Stimulated activated CD4-positive, alpha-beta T cell treated with anti-CD3 and anti-CD28 coated beads, Interleukin-4, amount 100 ng/mL, for 4 hours (primary cell): ENCODE results near the gene OR4D5.

Experiments
- DNase-seq, 2 experiments: peaks; one replicate each; pipeline ENCODE4 v3.0.0-alpha.2; 2020

OR4D5 gene

DNA sequence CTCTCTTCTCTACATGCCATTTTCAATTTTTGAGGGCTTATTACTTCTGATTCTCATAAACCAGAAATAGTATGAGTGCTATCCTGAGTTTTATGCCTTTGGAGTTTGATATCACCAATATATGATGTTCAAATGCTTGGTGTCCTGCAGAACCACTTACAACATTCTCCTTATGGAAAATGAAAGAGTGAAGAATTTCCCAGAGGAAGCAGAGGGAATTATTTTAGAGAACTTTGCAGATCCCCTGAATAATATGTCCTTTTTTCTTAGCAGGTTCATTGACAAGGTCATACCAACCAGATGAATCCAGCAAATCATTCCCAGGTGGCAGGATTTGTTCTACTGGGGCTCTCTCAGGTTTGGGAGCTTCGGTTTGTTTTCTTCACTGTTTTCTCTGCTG, at the start of gene OR4D5:
Gene OR4D5 (plus strand): TSS at position 301 of the 400 bp plus-strand sequence. CDS start 0 bp downstream, at position 301.
- DNase-seq: no peak

DNA sequence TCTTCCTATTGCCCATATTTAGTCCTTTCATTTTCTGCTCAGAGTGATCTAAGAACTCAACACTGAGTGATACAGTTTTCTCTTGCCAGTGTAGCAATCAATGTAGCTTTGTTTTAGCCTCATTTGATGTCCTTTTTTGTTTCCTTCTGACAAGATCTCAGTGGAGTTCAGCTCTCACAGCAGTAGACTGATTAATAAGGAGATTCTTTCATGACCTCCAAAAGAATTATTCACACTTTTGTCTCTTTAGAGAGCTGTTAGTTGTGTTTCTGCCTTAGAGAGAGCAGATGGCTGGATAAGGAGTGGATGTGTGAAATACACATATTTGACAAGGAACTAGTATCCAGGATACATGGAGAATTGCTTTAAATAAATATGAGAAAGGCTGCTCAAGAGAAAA, 47.4 kb upstream of the OR4D5 start:
- DNase-seq: no peak

DNA sequence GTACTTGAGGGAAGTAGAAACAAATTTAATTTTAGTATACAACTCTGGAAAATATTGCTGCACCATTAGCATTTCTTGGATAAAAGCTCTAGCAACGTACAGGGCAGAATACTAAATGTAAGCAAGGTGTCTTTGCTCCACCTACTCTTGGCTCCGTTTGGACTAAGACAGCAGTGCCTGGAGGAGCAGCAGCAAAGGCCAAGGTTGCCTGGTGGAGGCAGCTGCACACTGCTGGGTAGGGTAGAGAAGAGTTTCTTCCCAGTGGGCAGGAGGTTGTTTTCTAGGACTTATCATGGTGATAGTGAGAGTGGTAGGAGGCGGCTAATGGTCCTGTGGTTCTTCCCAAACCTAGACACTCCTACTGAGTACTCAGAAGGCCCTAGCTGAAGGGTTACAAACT, 39.6 kb upstream of the OR4D5 start:
- DNase-seq: no peak

DNA sequence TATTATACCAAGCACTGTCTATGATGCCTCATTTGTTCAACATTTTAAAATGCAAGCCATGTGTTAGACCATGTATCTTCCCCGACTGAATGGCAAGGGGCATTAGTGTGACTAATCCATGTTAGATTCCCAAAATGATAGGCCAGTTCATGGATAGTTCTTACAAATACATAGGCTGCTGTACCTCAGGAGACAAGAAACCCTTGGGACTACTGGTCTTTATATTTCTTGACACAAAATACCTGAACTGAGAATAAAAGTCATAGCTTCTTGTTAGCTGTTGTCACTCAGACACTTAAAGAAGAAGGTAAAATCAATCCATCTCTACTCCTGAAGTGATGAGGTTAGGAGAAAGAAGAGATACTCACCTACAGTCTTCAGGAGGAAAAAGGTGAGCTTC, 37.5 kb upstream of the OR4D5 start, which contains the start of gene OR8D4:
Gene OR8D4 (plus strand): TSS at position 301 of the 400 bp plus-strand sequence. CDS start 4,265 bp downstream, outside the sequence.
- DNase-seq: no peak

DNA sequence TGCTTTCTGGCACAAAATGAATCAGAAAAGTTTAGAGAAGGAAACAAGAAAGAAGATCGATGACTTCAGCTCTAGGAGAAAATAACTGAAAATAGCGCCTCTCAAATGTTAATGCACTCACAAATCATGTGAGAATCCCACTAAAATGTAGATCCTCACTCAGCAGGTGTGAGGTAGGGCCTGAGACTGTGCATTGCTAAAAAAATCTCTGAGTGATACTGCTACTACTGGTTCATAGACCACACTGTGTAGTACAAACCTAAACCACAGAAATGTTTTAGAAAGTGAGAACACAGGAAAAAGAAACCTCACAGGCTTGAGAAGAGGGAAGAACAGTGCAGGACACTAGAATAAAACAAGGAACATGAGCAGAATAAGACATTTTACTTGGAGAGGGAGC, 35.5 kb upstream of the OR4D5 start:
- no peak for DNase-seq

DNA sequence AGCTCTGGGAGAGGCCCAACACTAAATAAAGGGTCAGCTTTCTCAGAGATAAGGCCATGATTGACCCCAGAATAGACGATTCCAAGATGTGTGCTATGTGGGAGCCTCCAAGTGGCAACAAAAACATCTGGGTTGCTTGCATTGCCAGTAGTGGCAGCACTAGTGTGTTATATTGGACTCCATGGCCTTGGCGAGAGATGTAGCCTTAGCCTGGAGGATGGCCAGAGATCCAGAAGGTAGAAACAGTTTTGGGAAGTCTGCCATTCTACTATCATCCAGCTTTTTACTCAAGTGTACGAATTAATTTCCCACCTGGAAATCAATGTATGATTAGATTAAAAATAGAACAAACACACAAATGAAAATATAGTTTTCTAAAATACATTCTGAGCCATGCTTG, 34.5 kb upstream of the OR4D5 start:
- DNase-seq: no peak

DNA sequence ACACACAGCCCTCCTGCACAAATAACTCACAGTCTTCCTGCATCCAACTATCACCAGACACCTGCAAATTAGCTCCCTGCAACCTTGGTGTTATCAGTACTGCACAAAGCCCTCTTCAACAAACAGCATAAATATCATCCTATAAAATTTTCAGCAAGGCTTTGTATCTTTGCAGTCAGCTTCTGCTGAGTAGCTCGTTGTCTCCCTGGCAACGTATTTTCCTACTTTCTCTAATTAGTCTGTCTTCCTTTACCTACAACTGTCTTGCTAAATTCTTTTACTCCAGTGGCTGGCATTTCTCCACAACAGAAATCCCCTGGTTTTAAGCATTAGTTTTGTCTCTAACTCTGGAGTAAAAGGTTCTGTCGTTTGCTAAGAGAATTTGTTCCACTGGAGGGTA, 33.6 kb upstream of the OR4D5 start:
- DNase-seq: no peak

DNA sequence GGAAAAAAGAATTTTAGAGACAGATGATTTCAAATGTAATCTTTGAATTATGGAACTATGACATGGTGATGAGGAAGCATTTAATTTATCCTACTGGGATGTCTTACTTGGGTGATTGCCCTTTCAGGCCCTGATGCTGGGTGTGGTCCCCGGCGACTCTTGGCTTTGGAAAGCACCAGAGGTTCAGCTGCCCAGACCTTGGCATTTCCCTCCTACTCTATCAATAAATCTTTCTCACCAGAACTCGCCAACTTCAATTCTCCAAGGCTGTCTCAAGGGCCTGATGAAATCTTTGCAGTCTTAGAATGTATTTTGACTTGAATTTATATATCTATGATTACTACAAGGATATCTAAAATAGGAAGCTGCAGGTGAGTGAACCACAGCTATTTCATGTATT, 18.5 kb upstream of the OR4D5 start:
- no peak for DNase-seq

DNA sequence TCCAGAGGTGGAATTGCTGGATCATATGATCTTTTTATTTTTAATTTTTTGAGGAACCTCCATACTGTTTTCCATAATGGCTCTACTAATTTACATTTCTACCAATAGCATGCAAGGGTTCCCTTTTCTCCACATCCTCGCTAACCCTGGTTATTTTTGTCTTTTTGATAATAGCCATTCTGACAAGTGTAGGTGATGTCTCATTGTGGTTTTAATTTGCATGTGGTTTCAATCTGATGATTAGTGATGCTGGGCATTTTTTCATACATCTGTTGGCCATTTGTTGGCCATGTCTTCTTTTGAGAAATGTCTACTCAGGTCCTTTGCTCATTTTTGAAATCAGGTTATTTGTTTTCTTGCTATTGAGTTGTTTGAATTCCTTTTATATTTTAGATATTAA, 15.4 kb upstream of the OR4D5 start:
- no peak for DNase-seq

DNA sequence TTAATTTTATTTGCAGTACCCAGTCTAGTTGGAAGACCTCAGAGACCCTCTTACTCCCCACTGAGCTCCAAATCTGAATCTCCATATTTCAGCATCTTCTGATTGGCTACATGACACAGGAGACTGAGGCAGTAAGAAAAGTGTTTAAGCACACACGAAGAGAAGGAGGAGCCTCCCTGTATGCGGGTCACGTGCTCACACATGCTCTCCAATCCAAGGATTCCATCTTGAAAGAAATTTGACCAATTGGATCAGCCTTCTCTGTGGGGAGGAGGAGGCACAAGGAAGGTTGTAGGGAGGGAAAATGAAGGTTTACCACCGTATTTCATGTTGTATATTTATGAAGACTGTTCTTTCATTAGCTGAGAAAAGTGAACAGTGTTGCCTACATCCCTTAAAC, 3.0 kb downstream of the OR4D5 start:
- no peak for DNase-seq

DNA sequence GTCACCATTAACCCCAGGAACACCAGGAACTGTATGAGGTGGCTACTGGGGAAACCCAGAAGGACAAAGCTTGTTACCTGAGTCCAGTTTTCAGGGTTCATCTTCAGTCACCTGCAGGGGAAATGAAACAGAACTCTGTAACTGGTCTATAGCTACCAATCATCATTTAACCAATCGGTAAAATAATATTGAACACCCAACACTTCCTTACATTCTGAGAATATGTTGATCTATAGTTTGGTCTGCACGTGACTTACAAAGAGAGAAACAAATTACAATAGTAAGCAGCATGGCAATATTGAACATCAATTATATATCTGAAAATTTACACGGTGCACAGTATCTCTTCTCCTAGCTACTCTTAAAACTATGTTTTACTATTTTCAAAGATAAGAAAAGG, 4.3 kb downstream of the OR4D5 start, which contains the start of gene OR6T1:
Gene OR6T1 (minus strand): TSS at position 101 of the 400 bp plus-strand sequence. CDS start 0 bp downstream, at position 101.
- no peak for DNase-seq

DNA sequence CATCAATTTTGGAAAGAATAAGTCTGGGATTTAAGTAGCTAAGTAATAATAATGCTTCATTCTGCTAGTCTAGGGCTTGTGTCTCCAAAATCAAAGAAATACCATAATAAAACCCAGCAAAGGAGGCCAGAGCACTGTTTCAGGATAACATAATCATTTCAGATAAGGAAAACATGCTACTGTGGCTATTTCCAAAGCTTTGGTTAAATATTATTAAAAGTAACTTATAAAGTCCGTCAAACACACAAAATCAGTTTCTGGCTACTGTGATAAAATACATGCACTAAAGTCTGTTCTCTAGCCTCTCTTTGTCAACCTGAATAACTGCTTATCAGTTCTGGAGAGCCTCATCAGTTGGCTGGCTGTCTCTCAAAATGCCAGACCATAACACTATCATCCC, 5.7 kb downstream of the OR4D5 start:
- no peak for DNase-seq

DNA sequence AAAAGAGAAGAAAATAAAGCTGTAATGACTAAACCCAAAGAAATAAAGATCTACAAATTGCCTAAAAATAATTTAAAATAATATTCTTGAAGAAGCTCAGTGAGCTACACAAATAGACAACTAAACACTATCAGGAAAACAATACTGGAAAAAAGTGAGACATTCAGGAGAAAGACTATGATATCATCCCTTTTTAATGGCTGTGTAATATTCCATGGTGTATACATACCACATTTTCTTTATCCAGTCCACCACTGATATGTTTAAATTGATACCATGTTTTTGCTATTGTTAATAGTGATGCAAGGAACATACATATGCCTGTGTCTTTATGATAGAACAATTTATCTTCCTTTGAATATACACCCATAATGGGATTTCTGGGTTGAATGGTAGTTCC, 17.3 kb downstream of the OR4D5 start:
- DNase-seq: no peak

DNA sequence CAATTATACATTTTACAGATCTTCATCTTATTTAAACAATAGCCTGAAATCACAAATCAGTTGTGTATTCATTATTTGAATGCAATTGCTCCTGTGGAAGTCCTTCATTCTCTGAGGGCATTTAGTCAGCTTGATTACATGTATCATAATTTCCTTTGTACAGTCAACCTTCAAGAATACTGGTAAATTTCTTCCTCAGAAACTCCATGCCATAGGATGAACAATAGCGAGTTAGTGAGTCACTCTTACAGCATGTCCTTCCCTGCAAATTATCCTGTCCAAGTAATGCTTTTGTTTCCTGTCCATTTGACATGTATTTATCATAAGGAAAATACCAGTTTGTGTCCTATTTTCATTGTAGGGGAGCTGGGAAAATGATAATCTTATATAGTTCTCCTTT, 34.4 kb downstream of the OR4D5 start:
- DNase-seq: no peak

DNA sequence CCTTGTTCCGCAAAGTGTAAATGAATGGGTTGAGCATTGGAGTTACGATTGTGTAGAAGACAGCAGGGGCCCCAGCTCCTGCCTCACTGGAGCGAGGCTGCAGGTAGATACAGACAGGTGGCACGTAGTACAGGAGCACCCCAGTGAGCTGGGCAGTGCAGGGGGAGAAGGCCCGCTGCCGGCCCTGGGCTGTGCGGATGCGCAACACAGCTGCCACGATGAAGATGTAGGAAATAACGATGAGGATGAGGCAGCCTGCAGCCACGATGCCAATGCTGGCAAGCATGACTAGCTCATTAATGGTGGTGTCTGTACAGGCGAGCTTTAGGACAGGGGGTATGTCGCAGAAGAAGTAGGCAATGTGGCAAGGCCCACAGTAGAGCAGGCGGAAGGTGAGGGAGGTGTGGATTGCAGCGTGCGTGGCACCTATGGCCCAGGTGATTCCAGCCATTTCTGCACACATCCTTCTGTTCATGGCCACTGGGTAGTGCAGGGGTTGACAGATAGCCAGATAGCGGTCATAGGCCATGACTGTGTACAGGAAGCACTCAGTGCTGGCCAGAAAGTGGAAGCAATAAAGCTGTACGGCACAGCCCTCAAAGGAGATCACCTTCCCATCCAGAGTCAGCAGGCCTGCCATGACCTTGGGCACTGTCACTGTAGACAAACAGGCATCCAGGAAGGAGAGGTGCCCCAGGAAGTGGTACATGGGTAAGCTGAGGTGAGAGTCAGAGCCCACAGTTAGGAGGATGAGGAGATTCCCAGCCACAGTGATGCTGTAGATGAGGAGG, 37.5 kb downstream of the OR4D5 start:
- DNase-seq: no peak

DNA sequence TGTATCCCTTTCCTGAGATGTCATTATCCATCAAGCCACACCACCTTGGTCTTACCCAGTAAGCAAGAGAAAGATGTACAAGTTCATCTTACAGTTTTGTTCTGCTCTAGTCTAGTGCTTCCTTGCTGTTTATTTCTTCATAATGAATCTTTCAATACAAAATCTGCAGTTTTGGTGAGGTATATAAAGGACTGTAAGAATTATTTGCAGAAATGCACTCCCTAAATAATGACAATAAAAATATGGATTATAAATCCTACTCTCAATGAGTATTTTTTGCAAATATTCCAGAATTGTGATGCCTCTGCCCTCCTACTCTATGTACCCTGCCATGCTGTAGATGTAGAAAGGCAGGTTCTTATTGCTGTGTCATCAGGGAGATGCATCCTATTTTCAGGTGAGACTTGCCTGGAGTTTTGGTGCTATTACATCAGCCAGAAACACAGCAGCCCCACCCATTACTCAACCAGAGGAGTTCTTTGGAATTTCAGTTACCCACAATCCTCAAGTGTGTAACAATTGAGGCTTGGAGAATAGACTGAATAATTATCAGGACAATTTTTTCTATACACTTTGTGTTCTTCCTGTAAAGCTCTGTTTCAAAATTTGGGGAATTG, 38.4 kb downstream of the OR4D5 start, which contains the start of gene OR10S1:
Gene OR10S1 (minus strand): TSS at position 51 of the 617 bp plus-strand sequence. CDS start 117 bp downstream, outside the sequence.
- no peak for DNase-seq

DNA sequence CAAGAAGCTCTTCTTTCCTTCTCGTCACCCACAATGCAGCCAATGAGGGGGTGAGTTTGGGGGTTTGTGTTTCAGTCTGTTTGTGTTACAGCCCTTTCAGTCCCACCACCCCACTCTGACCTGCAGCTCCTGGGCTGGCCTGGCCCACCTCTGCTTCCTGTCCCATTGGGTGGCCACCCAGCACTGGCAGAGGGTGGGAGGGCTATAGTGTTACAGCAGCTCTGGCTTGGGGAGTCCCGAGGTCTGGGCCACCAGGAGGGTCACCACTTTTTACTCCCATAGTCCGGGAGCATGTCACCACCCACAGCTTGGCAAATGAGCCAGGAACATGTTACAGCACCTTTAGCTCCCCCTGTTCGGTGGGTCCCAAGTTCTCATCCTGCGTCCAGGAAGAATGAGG, 39.9 kb downstream of the OR4D5 start:
- no peak for DNase-seq
